WTC11 (cell line): Measurements from ENCODE around the gene BPHL. TPM values are rescaled to one million over a fixed set of nuclear protein-coding genes. Genes with fewer than 3 reads are reported as not detected.

Source experiments
- ATAC-seq: fragments of 200-7000 bp; cut with Tn5 transposase; 2 replicates; pipeline ENCODE4 v1.10.0; 2021; ENCODE audit warnings: mild to moderate bottlenecking, moderate library complexity
- CTCF ChIA-PET: fragments of 300-600 bp; sonication (Branson Sonifier 250); formaldehyde crosslinking; loops from one replicate; lab custom pipeline; 2021; ENCODE audit warnings: antibody characterized with exemption; lab: Charles Lee
- POLR2A ChIA-PET: fragments of 350-600 bp; sonication (Branson Sonifier 250); formaldehyde crosslinking; loops from one replicate; lab custom pipeline; 2021; ENCODE audit warnings: antibody characterized with exemption; lab: Charles Lee
- DNase-seq: peaks from one replicate; pipeline ENCODE4 v3.0.0; 2021; ENCODE audit warnings: low spot score
- H3K27ac Mint-ChIP-seq: 2 replicates; pipeline ENCODE4 v1.8.0; 2021; ENCODE audit warnings: mixed read lengths
- H3K27me3 Mint-ChIP-seq: 2 replicates; pipeline ENCODE4 v1.8.0; 2021; ENCODE audit warnings: low read depth, mild to moderate bottlenecking, moderate library complexity, mixed read lengths
- H3K36me3 Mint-ChIP-seq: 2 replicates; pipeline ENCODE4 v1.8.0; 2021; ENCODE audit warnings: mixed read lengths
- H3K4me1 Mint-ChIP-seq: 2 replicates; pipeline ENCODE4 v1.8.0; 2022; ENCODE audit warnings: mixed read lengths
- H3K4me3 Mint-ChIP-seq: 2 replicates; pipeline ENCODE4 v1.8.0; 2021; ENCODE audit warnings: mild to moderate bottlenecking, moderate library complexity, mixed read lengths
- H3K9me3 Mint-ChIP-seq: 2 replicates; pipeline ENCODE4 v1.8.0; 2021; ENCODE audit warnings: mixed read lengths
- E2F1 ChIP-seq: sonication (generic); formaldehyde crosslinking; IDR thresholded peaks from 2 replicates; pipeline ENCODE4 v1.8.0; 2022; ENCODE audit warnings: mild to moderate bottlenecking, missing genetic modification reagents
- GABPB1 ChIP-seq: sonication (generic); formaldehyde crosslinking; IDR thresholded peaks from 2 replicates; pipeline ENCODE4 v1.8.1; 2023; ENCODE audit warnings: mild to moderate bottlenecking, missing genetic modification reagents
- KAT7 ChIP-seq: sonication (generic); formaldehyde crosslinking; IDR thresholded peaks from 2 replicates; pipeline ENCODE4 v1.8.1; 2023; ENCODE audit warnings: missing genetic modification reagents, mild to moderate bottlenecking, borderline replicate concordance
- SMAD3 ChIP-seq: sonication (generic); formaldehyde crosslinking; IDR thresholded peaks from 2 replicates; pipeline ENCODE4 v1.8.0; 2022; ENCODE audit warnings: missing genetic modification reagents, mild to moderate bottlenecking, borderline replicate concordance
- SOX15 ChIP-seq: fragments of 250-450 bp; sonication (Bioruptor Pico); IDR thresholded peaks from 2 replicates; pipeline ENCODE4 v1.9.0; 2021; ENCODE audit warnings: mild to moderate bottlenecking
- TCF7 ChIP-seq: sonication (generic); formaldehyde crosslinking; IDR thresholded peaks from 2 replicates; pipeline ENCODE4 v1.8.0; 2022; ENCODE audit warnings: mild to moderate bottlenecking, low read depth, missing genetic modification reagents, moderate library complexity
- ZNF121 ChIP-seq: sonication (generic); formaldehyde crosslinking; IDR thresholded peaks from 2 replicates; pipeline ENCODE4 v1.8.0; 2023; ENCODE audit warnings: missing genetic modification reagents
- ZNF232 ChIP-seq: sonication (generic); formaldehyde crosslinking; IDR thresholded peaks from 2 replicates; pipeline ENCODE4 v1.8.0; 2022; ENCODE audit warnings: mild to moderate bottlenecking, missing genetic modification reagents
- ZNF532 ChIP-seq: fragments of 250-450 bp; sonication (Bioruptor Pico); IDR thresholded peaks from 2 replicates; pipeline ENCODE4 v1.9.0; 2021; ENCODE audit warnings: mild to moderate bottlenecking, borderline replicate concordance
- total RNA-seq: library from RNA; stranded (reverse); gene quantifications from 3 replicates; pipeline ENCODE4 v1.2.3, GENCODE V29; 2021
- TF ChIP-seq, protein P1 (sequence below): sonication (generic); formaldehyde crosslinking; IDR thresholded peaks from 2 replicates; pipeline ENCODE4 v1.8.1; 2022; ENCODE audit warnings: low read depth, mild to moderate bottlenecking, moderate library complexity, missing genetic modification reagents, borderline replicate concordance
- TF ChIP-seq, protein P2 (sequence below): sonication (generic); formaldehyde crosslinking; IDR thresholded peaks from 2 replicates; pipeline ENCODE4 v1.8.0; 2023; ENCODE audit warnings: missing genetic modification reagents, mild to moderate bottlenecking, borderline replicate concordance

Gene BPHL
- total RNA-seq, 1 experiment from 2014 or later = 29.7 TPM

- Mint-ChIP-seq H3K4me1 (peaks cover 38% of the 10 kb centered on the region), H3K36me3 (peaks cover 58% of the 10 kb centered on the region), H3K4me3 (no peak overlapping the region), H3K27me3 (no peaks in the 10 kb centered on the region), H3K9me3 (no peaks in the 10 kb centered on the region), H3K27ac (peak overlapping the region; percentile 13; the same call in 1 of the 2 replicates)
- DNase-seq (no peak), ATAC-seq (no peak)
- ChIA-PET CTCF (interaction anchor here (1.0 to 1.2 kb wide), 2 partner anchors 17 to 111 kb away, joined by 4 to 6 read pairs; partner anchors contain the start of gene TUBB2A), POLR2A (no interaction called here)
- TF ChIP-seq KAT7 (CRISPR knock-in tag) = no peak
- TF ChIP-seq ZNF532 = no peak
- no peak for TF ChIP-seq SOX15 (CRISPR knock-in tag)
- TF ChIP-seq, protein P1, sequence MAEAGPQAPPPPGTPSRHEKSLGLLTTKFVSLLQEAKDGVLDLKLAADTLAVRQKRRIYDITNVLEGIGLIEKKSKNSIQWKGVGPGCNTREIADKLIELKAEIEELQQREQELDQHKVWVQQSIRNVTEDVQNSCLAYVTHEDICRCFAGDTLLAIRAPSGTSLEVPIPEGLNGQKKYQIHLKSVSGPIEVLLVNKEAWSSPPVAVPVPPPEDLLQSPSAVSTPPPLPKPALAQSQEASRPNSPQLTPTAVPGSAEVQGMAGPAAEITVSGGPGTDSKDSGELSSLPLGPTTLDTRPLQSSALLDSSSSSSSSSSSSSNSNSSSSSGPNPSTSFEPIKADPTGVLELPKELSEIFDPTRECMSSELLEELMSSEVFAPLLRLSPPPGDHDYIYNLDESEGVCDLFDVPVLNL (CRISPR knock-in tag) = no peak
- no peak for TF ChIP-seq GABPB1 (CRISPR knock-in tag)
- TF ChIP-seq ZNF232 (CRISPR knock-in tag) = no peak
- TF ChIP-seq E2F1 (CRISPR knock-in tag) = no peak
These were observed 21.7 kb downstream of the BPHL start for GRCh38 chr6:3140201-3140600.

GRCh38 chr6:3142536-3142935, 24.0 kb downstream of the BPHL start:
- POLR2A ChIA-PET = no interaction called here
- H3K4me1 Mint-ChIP-seq = peaks cover 20% of the 10 kb centered on the region
- no peaks in the 10 kb centered on the region for H3K27me3 Mint-ChIP-seq
- no peak overlapping the region for H3K4me3 Mint-ChIP-seq
- peaks cover 7% of the 10 kb centered on the region for H3K9me3 Mint-ChIP-seq
- CTCF ChIA-PET = interaction anchor here (1.1 to 1.6 kb wide), 3 partner anchors 16 to 109 kb away, joined by 3 to 6 read pairs (median 5); no protein-coding TSS in a partner anchor
- H3K27ac Mint-ChIP-seq = peak overlapping the region; percentile 18; the same call in 1 of the 2 replicates
- peaks cover 61% of the 10 kb centered on the region for H3K36me3 Mint-ChIP-seq
- ATAC-seq = no peak
- no peak for DNase-seq
- TF ChIP-seq TCF7 (CRISPR knock-in tag) = no peak
- TF ChIP-seq SMAD3 (CRISPR knock-in tag) = no peak
- TF ChIP-seq, protein P2, sequence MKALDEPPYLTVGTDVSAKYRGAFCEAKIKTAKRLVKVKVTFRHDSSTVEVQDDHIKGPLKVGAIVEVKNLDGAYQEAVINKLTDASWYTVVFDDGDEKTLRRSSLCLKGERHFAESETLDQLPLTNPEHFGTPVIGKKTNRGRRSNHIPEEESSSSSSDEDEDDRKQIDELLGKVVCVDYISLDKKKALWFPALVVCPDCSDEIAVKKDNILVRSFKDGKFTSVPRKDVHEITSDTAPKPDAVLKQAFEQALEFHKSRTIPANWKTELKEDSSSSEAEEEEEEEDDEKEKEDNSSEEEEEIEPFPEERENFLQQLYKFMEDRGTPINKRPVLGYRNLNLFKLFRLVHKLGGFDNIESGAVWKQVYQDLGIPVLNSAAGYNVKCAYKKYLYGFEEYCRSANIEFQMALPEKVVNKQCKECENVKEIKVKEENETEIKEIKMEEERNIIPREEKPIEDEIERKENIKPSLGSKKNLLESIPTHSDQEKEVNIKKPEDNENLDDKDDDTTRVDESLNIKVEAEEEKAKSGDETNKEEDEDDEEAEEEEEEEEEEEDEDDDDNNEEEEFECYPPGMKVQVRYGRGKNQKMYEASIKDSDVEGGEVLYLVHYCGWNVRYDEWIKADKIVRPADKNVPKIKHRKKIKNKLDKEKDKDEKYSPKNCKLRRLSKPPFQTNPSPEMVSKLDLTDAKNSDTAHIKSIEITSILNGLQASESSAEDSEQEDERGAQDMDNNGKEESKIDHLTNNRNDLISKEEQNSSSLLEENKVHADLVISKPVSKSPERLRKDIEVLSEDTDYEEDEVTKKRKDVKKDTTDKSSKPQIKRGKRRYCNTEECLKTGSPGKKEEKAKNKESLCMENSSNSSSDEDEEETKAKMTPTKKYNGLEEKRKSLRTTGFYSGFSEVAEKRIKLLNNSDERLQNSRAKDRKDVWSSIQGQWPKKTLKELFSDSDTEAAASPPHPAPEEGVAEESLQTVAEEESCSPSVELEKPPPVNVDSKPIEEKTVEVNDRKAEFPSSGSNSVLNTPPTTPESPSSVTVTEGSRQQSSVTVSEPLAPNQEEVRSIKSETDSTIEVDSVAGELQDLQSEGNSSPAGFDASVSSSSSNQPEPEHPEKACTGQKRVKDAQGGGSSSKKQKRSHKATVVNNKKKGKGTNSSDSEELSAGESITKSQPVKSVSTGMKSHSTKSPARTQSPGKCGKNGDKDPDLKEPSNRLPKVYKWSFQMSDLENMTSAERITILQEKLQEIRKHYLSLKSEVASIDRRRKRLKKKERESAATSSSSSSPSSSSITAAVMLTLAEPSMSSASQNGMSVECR (CRISPR knock-in tag) = no peak
- TF ChIP-seq ZNF121 = no peak
- no peak for TF ChIP-seq GABPB1 (CRISPR knock-in tag)
